GM23338 (cell line): ENCODE results near the gene PSPH. TPM values are rescaled to one million over a fixed set of nuclear protein-coding genes. Genes with fewer than 3 reads are reported as not detected.

Source experiments
- CTCF ChIP-seq, 2 experiments: fragments of 200-600 bp in 1 of 2; sonication (generic) in 1 of 2; conservative IDR thresholded peaks; 2 replicates each; pipeline versions ENCODE4 v1.5.1 to v1.6.1; 2016 to 2017; ENCODE audit warnings: antibody characterized with exemption in 2 of 2, low read depth in 2 of 2, mild to moderate bottlenecking in 2 of 2, moderate library complexity in 1 of 2
- JUNB ChIP-seq: IDR thresholded peaks from one replicate; pipeline ENCODE4 v1.6.1; 2016; ENCODE audit warnings: antibody characterized with exemption; ENCODE audit not compliant: unreplicated experiment
- NANOG ChIP-seq: IDR thresholded peaks from 2 replicates; pipeline ENCODE4 v1.6.1; 2016; ENCODE audit warnings: antibody characterized with exemption, borderline replicate concordance
- POLR2AphosphoS5 ChIP-seq: IDR thresholded peaks from 2 replicates; pipeline ENCODE4 v1.6.1; 2016; ENCODE audit warnings: antibody characterized with exemption, low read depth
- ZNF114 ChIP-seq: fragments of 250-450 bp; sonication (Bioruptor Pico); IDR thresholded peaks from 2 replicates; pipeline ENCODE4 v1.5.0; 2020; ENCODE audit warnings: mild to moderate bottlenecking, moderate library complexity
- polyA plus RNA-seq: library from polyadenylated mRNA; unstranded; fragments of >200 nt; fragmentation: Nextera tagmentation; extraction: Ambion mirVana; gene quantifications from 2 replicates; pipeline ENCODE4 v1.2.1, GENCODE V29; 2016
- small RNA-seq: library from RNA; depleted of rRNA; stranded (forward); fragments of <200 nt; gene quantifications from one replicate; pipeline ENCODE3, GENCODE V24; 2014; ENCODE audit warnings: low replicate concordance
- total RNA-seq: library from RNA; depleted of rRNA; stranded (reverse); fragments of >200 nt; shearing (Covaris generic); gene quantifications from 2 replicates; pipeline ENCODE4 v1.2.3, GENCODE V29; 2014; rRNA removed
- TF ChIP-seq, protein P1 (sequence below): fragments of 250-450 bp; sonication (Bioruptor Pico); IDR thresholded peaks from 2 replicates; pipeline ENCODE4 v1.5.0; 2020; ENCODE audit warnings: mild to moderate bottlenecking, moderate library complexity
- TF ChIP-seq, protein P2 (sequence below): IDR thresholded peaks from 2 replicates; pipeline ENCODE4 v1.6.1; 2016; ENCODE audit warnings: antibody characterized with exemption

PSPH gene
- total and polyA plus RNA-seq, 2 experiments from 2014 or later = 38.3 to 149 TPM

- TF ChIP-seq, protein P1, sequence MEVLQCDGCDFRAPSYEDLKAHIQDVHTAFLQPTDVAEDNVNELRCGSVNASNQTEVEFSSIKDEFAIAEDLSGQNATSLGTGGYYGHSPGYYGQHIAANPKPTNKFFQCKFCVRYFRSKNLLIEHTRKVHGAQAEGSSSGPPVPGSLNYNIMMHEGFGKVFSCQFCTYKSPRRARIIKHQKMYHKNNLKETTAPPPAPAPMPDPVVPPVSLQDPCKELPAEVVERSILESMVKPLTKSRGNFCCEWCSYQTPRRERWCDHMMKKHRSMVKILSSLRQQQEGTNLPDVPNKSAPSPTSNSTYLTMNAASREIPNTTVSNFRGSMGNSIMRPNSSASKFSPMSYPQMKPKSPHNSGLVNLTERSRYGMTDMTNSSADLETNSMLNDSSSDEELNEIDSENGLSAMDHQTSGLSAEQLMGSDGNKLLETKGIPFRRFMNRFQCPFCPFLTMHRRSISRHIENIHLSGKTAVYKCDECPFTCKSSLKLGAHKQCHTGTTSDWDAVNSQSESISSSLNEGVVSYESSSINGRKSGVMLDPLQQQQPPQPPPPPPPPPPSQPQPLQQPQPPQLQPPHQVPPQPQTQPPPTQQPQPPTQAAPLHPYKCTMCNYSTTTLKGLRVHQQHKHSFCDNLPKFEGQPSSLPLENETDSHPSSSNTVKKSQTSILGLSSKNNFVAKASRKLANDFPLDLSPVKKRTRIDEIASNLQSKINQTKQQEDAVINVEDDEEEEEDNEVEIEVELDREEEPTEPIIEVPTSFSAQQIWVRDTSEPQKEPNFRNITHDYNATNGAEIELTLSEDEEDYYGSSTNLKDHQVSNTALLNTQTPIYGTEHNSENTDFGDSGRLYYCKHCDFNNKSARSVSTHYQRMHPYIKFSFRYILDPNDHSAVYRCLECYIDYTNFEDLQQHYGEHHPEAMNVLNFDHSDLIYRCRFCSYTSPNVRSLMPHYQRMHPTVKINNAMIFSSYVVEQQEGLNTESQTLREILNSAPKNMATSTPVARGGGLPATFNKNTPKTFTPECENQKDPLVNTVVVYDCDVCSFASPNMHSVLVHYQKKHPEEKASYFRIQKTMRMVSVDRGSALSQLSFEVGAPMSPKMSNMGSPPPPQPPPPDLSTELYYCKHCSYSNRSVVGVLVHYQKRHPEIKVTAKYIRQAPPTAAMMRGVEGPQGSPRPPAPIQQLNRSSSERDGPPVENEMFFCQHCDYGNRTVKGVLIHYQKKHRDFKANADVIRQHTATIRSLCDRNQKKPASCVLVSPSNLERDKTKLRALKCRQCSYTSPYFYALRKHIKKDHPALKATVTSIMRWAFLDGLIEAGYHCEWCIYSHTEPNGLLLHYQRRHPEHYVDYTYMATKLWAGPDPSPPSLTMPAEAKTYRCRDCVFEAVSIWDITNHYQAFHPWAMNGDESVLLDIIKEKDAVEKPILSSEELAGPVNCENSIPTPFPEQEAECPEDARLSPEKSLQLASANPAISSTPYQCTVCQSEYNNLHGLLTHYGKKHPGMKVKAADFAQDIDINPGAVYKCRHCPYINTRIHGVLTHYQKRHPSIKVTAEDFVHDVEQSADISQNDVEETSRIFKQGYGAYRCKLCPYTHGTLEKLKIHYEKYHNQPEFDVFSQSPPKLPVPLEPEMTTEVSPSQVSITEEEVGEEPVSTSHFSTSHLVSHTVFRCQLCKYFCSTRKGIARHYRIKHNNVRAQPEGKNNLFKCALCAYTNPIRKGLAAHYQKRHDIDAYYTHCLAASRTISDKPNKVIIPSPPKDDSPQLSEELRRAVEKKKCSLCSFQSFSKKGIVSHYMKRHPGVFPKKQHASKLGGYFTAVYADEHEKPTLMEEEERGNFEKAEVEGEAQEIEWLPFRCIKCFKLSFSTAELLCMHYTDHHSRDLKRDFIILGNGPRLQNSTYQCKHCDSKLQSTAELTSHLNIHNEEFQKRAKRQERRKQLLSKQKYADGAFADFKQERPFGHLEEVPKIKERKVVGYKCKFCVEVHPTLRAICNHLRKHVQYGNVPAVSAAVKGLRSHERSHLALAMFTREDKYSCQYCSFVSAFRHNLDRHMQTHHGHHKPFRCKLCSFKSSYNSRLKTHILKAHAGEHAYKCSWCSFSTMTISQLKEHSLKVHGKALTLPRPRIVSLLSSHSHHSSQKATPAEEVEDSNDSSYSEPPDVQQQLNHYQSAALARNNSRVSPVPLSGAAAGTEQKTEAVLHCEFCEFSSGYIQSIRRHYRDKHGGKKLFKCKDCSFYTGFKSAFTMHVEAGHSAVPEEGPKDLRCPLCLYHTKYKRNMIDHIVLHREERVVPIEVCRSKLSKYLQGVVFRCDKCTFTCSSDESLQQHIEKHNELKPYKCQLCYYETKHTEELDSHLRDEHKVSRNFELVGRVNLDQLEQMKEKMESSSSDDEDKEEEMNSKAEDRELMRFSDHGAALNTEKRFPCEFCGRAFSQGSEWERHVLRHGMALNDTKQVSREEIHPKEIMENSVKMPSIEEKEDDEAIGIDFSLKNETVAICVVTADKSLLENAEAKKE (CRISPR knock-in tag) = no peak
- TF ChIP-seq ZNF114 (CRISPR knock-in tag) (no peak), POLR2AphosphoS5 (no peak), JUNB (no peak), CTCF (conservative IDR thresholded peaks at IDR 0.05; ENCODE audit: low read depth in 2 of 2) (no peak), NANOG (no peak)
- TF ChIP-seq, protein P2, sequence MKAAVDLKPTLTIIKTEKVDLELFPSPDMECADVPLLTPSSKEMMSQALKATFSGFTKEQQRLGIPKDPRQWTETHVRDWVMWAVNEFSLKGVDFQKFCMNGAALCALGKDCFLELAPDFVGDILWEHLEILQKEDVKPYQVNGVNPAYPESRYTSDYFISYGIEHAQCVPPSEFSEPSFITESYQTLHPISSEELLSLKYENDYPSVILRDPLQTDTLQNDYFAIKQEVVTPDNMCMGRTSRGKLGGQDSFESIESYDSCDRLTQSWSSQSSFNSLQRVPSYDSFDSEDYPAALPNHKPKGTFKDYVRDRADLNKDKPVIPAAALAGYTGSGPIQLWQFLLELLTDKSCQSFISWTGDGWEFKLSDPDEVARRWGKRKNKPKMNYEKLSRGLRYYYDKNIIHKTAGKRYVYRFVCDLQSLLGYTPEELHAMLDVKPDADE = no peak
Observed at GRCh38 chr7:55962014-55962413, 89.2 kb downstream of the PSPH start (continued).

Small RNAs within 50 kb of the gene (small RNA-seq; reads per million reads assigned to genes)
- gene SNORA15 = 0.30 reads per million, percentile 12 among the genes with 10 or more reads in this experiment
- 0.10 reads per million for gene SNORA22B

Other genes with a start within 250 kb of the PSPH start
- gene SEPTIN14, start 188.7 kb downstream of the PSPH start, total RNA-seq = not detected in 2 replicates
- gene SEPTIN14, start 188.7 kb downstream of the PSPH start, polyA plus RNA-seq = not detected in 2 replicates
- gene ZNF713, start 164.0 kb downstream of the PSPH start, total RNA-seq = 4.6 and 5.0 TPM in 2 replicates
- 2.1 and 2.6 TPM in 2 replicates for gene ZNF713, start 164.0 kb downstream of the PSPH start, polyA plus RNA-seq
- gene MRPS17, start 99.6 kb downstream of the PSPH start, total RNA-seq = 14.6 and 14.8 TPM in 2 replicates
- 100 and 104 TPM in 2 replicates for gene MRPS17, start 99.6 kb downstream of the PSPH start, polyA plus RNA-seq
- gene NIPSNAP2, start 86.9 kb downstream of the PSPH start, total RNA-seq = 29.8 and 30.0 TPM in 2 replicates
- gene NIPSNAP2, start 86.9 kb downstream of the PSPH start, polyA plus RNA-seq = 21.1 and 30.5 TPM in 2 replicates
- gene CCT6A, start 321 bp upstream of the PSPH start, total RNA-seq = 266 and 318 TPM in 2 replicates
- gene CCT6A, start 321 bp upstream of the PSPH start, polyA plus RNA-seq = 497 and 505 TPM in 2 replicates
- 45.7 and 52.9 TPM in 2 replicates for gene SUMF2, start 12.8 kb upstream of the PSPH start, total RNA-seq
- gene SUMF2, start 12.8 kb upstream of the PSPH start, polyA plus RNA-seq = 31.4 and 32.9 TPM in 2 replicates
- gene PHKG1, start 41.5 kb upstream of the PSPH start, total RNA-seq = not detected in 2 replicates
- 0.38 TPM in 1 of 2 replicates, not detected in the other for gene PHKG1, start 41.5 kb upstream of the PSPH start, polyA plus RNA-seq
- not detected in 2 replicates for gene CHCHD2, start 55.0 kb upstream of the PSPH start, total RNA-seq
- 0.94 and 1.8 TPM in 2 replicates for gene CHCHD2, start 55.0 kb upstream of the PSPH start, polyA plus RNA-seq
- gene NUPR2, start 65.0 kb upstream of the PSPH start, total RNA-seq = not detected in 2 replicates
- not detected in 2 replicates for gene NUPR2, start 65.0 kb upstream of the PSPH start, polyA plus RNA-seq